NT2/D1 (cell line): Measurements from ENCODE around the gene UPK3B.
"Not testable (repeated sequence)": the region's sequence is repeated elsewhere in the genome, so short reads cannot be mapped to it uniquely, and the experiment has no call there.

Experiments used
- DNase-seq: peaks from one replicate; pipeline ENCODE4 v3.0.0-alpha.2; 2011; ENCODE audit warnings: low read depth, low spot score
- H3K27me3 ChIP-seq: 2 replicates; pipeline ENCODE4 v1.6.0; 2011; ENCODE audit warnings: mild to moderate bottlenecking; ENCODE audit not compliant: insufficient read length, insufficient read depth
- H3K36me3 ChIP-seq: 2 replicates; pipeline ENCODE4 v1.6.1; 2011; ENCODE audit warnings: mild to moderate bottlenecking, low read length, mixed read lengths; ENCODE audit not compliant: insufficient read depth, insufficient read length
- H3K4me1 ChIP-seq: 2 replicates; pipeline ENCODE4 v1.5.1; 2011; ENCODE audit not compliant: insufficient read depth, insufficient read length
- H3K4me3 ChIP-seq: 2 replicates; pipeline ENCODE4 v1.5.1; 2011; ENCODE audit warnings: low read depth; ENCODE audit not compliant: insufficient read length
- H3K9ac ChIP-seq: 2 replicates; pipeline ENCODE4 v1.6.0; 2011; ENCODE audit warnings: low read depth; ENCODE audit not compliant: insufficient read length
- H3K9me3 ChIP-seq: 2 replicates; pipeline ENCODE4 v1.5.1; 2011; ENCODE audit warnings: mild to moderate bottlenecking, low read length; ENCODE audit not compliant: insufficient read depth
- SUZ12 ChIP-seq: IDR thresholded peaks from 2 replicates; pipeline ENCODE4 v1.6.1; 2011; ENCODE audit not compliant: insufficient read length, insufficient read depth; ENCODE audit errors: extremely low read depth
- YY1 ChIP-seq: IDR thresholded peaks from 2 replicates; pipeline ENCODE4 v1.6.1; 2011; ENCODE audit not compliant: insufficient read length, insufficient read depth
- ZNF274 ChIP-seq: IDR thresholded peaks from 2 replicates; pipeline ENCODE4 v1.6.1; 2011; ENCODE audit warnings: mild to moderate bottlenecking, low read depth, low read length

Gene UPK3B

GRCh38 chr7:76512941-76513816 lies 2.8 kb downstream of the UPK3B start:
- no peak for DNase-seq
- Histone ChIP-seq H3K9me3 (no peaks in the 10 kb centered on the region), H3K27me3 (no peaks in the 10 kb centered on the region), H3K36me3 (no peaks in the 10 kb centered on the region), H3K4me3 (no peak overlapping the region), H3K4me1 (peaks cover 12% of the 10 kb centered on the region), H3K9ac (peak overlapping the region; percentile 32)
- TF ChIP-seq SUZ12 (no peak), YY1 (no peak), ZNF274 (no peak)

GRCh38 chr7:76513817-76514799 lies 3.8 kb downstream of the UPK3B start:
- no peaks in the 10 kb centered on the region for H3K36me3 ChIP-seq
- H3K9ac ChIP-seq, result no peak overlapping the region
- no peak for TF ChIP-seq SUZ12
- no peak for TF ChIP-seq ZNF274
- TF ChIP-seq YY1, result no peak
- no peak overlapping the region for H3K4me3 ChIP-seq
- no peaks in the 10 kb centered on the region for H3K9me3 ChIP-seq
- DNase-seq, result no peak
- no peaks in the 10 kb centered on the region for H3K27me3 ChIP-seq
- H3K4me1 ChIP-seq, result peaks cover 12% of the 10 kb centered on the region

GRCh38 chr7:76514926-76515771 lies 4.8 kb downstream of the UPK3B start:
- H3K27me3 ChIP-seq, result no peaks in the 10 kb centered on the region
- H3K36me3 ChIP-seq, result no peaks in the 10 kb centered on the region
- no peak overlapping the region for H3K4me3 ChIP-seq
- DNase-seq, result no peak
- no peak overlapping the region for H3K9ac ChIP-seq
- H3K9me3 ChIP-seq, result no peaks in the 10 kb centered on the region
- no peak for TF ChIP-seq YY1
- TF ChIP-seq ZNF274, result no peak
- no peak for TF ChIP-seq SUZ12
- peaks cover 10% of the 10 kb centered on the region for H3K4me1 ChIP-seq

GRCh38 chr7:76515999-76516443 lies 5.7 kb downstream of the UPK3B start:
- Histone ChIP-seq H3K9ac (no peak overlapping the region), H3K36me3 (no peaks in the 10 kb centered on the region), H3K4me1 (peaks cover 10% of the 10 kb centered on the region), H3K9me3 (no peaks in the 10 kb centered on the region), H3K4me3 (no peak overlapping the region), H3K27me3 (no peaks in the 10 kb centered on the region)
- no peak for DNase-seq
- TF ChIP-seq YY1, result no peak
- no peak for TF ChIP-seq ZNF274
- no peak for TF ChIP-seq SUZ12

- not testable (repeated sequence) for H3K36me3 ChIP-seq, H3K27me3 ChIP-seq, H3K9ac ChIP-seq, DNase-seq, H3K4me3 ChIP-seq, H3K9me3 ChIP-seq
- H3K4me1 ChIP-seq, result peaks cover 10% of the 10 kb centered on the region
These were observed 6.6 kb downstream of the UPK3B start for GRCh38 chr7:76516932-76517331.

- H3K9me3 ChIP-seq, H3K4me3 ChIP-seq, H3K27me3 ChIP-seq, H3K4me1 ChIP-seq, H3K9ac ChIP-seq, DNase-seq, H3K36me3 ChIP-seq: not testable (repeated sequence)
These were observed 15.8 kb downstream of the UPK3B start for GRCh38 chr7:76526183-76526582.

GRCh38 chr7:76531643-76532042 lies 21.3 kb downstream of the UPK3B start:
- H3K4me1 ChIP-seq, H3K9ac ChIP-seq, H3K27me3 ChIP-seq, H3K4me3 ChIP-seq, H3K9me3 ChIP-seq, H3K36me3 ChIP-seq, DNase-seq: not testable (repeated sequence)

GRCh38 chr7:76543197-76543596 lies 32.8 kb downstream of the UPK3B start, which contains the start of gene SPDYE16:
TSS of gene SPDYE16 (minus strand) at chr7:76543297. CDS start at chr7:76541459, 1,838 bp downstream.
- H3K27me3 ChIP-seq, H3K4me1 ChIP-seq, H3K4me3 ChIP-seq, H3K9me3 ChIP-seq, H3K36me3 ChIP-seq, DNase-seq, H3K9ac ChIP-seq: not testable (repeated sequence)

- H3K4me1 ChIP-seq, H3K27me3 ChIP-seq, H3K36me3 ChIP-seq, H3K9me3 ChIP-seq: not testable (repeated sequence)
- DNase-seq, result peak; percentile 91
- peak overlapping the region; percentile 71 for H3K4me3 ChIP-seq
- H3K9ac ChIP-seq, result peak overlapping the region; percentile 79
These were observed 38.9 kb downstream of the UPK3B start for GRCh38 chr7:76549025-76549854.
